Skeletal muscle satellite cell (primary cell): Measurements from ENCODE around the gene SUMO3.
A peak's percentile ranks its signal among the peaks of the same experiment; 100 is the strongest.

ENCODE experiments used
- H3K27me3 ChIP-seq: 2 replicates; pipeline ENCODE4 v1.7.0; 2013; ENCODE audit warnings: low read length; ENCODE audit not compliant: control insufficient read depth, insufficient read depth
- H3K36me3 ChIP-seq: 2 replicates; pipeline ENCODE4 v1.7.0; 2013; ENCODE audit warnings: mild to moderate bottlenecking, control low read depth, low read length; ENCODE audit not compliant: insufficient read depth
- H3K4me1 ChIP-seq: 2 replicates; pipeline ENCODE4 v1.7.0; 2013; ENCODE audit warnings: low read length; ENCODE audit not compliant: control insufficient read depth, insufficient read depth
- H3K4me2 ChIP-seq: 2 replicates; pipeline ENCODE4 v1.7.0; 2013; ENCODE audit warnings: mild to moderate bottlenecking, low read length
- H3K4me3 ChIP-seq: 2 replicates; pipeline ENCODE4 v1.7.0; 2013; ENCODE audit warnings: low read length
- H3K9ac ChIP-seq: 2 replicates; pipeline ENCODE4 v1.7.0; 2013; ENCODE audit warnings: mild to moderate bottlenecking, low read depth, low read length, moderate library complexity
- H3K9me3 ChIP-seq: replicated peaks from 2 replicates; pipeline ENCODE4 v1.7.0; 2013; ENCODE audit warnings: mild to moderate bottlenecking, control low read depth, low read length

SUMO3 gene

DNA sequence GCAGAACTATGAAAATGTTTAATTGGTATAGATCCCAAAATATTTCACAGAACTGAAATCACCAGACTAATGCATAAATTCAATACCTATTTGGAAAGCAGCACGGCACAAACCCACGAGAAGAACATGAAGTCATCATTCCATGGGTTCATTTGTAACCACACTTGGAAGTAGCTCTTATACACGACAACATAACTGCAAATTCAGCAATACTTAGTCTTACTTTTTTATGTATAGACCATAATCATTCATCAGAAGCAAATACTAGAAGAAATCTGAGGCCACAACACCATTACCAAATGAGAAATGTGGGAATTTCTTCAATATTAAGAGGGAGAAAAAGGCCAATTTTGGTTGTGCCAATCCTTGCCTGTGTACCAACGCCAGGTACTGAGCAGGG is 12.0 kb downstream of the SUMO3 start:
- Histone ChIP-seq H3K4me3 (no peak overlapping the region), H3K4me2 (no peak overlapping the region), H3K36me3 (peaks cover 50% of the 10 kb centered on the region), H3K4me1 (peaks cover 6% of the 10 kb centered on the region), H3K27me3 (no peaks in the 10 kb centered on the region), H3K9ac (no peak overlapping the region), H3K9me3 (no peaks in the 10 kb centered on the region)

DNA sequence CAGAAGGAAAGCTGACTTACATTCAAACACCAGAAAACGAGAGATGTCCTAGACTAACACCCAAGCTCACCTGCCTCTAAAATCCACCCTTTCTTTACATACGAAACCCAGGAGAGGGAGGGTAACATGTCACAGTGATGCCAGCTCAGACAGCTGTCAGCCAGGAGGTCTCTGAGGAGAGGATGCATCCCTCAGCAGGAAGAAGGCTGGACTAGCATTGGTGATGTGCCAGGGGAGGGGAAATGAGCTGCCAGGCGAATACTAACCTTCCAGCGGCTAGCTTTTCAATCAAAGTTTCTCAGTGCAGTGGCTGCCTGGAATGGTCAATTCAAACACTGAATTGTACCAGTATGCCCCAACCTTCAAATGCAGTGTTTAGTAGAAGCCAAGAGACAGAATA is 12.6 kb downstream of the SUMO3 start:
- Histone ChIP-seq H3K36me3 (peaks cover 46% of the 10 kb centered on the region), H3K27me3 (no peaks in the 10 kb centered on the region), H3K9me3 (no peaks in the 10 kb centered on the region), H3K9ac (no peak overlapping the region), H3K4me2 (no peak overlapping the region), H3K4me1 (peaks cover 12% of the 10 kb centered on the region), H3K4me3 (no peak overlapping the region)

DNA sequence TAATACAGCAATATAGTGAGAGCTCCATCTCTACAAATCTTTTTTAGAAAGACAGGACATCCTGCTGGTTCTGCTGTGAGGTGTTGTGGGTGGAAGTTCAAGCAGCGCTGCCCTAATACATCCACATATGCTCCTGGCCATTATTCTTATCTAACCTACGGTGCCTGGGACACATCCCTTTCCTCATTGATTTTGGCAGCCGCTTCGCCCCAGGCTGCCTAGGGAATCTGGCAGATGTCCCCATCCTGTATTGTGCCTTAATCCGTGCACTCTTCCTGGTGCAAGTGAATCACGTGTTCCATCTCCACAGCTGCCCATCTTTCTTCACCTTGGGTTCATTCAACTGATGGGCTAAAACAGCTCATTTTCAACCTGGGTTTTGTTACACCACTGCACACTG is 13.1 kb downstream of the SUMO3 start:
- H3K4me1 ChIP-seq, result peaks cover 17% of the 10 kb centered on the region
- peaks cover 41% of the 10 kb centered on the region for H3K36me3 ChIP-seq

DNA sequence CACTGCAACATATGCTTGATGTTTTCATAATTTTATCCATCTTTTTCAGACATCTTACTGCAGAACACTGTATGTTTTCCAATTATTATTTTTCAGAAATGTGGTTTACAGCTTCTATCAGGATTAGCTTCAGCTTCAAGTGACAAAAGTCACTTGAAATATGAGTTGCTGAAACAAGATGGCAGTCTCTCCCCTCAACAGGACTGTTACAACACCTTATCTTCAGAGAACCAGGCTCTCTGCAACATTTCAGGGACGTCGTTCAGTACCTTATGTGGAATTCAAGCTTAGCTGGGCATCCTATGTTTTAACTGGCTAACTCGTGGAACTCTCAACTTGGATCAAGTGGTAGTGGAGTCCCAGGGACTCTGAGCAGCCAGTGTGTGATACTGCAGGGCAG is 14.2 kb downstream of the SUMO3 start:
- no peaks in the 10 kb centered on the region for H3K27me3 ChIP-seq
- no peak overlapping the region for H3K4me2 ChIP-seq
- no peak overlapping the region for H3K9ac ChIP-seq
- H3K4me1 ChIP-seq, result peaks cover 19% of the 10 kb centered on the region
- H3K36me3 ChIP-seq, result peaks cover 44% of the 10 kb centered on the region
- H3K4me3 ChIP-seq, result no peak overlapping the region
- no peaks in the 10 kb centered on the region for H3K9me3 ChIP-seq

More for the DNA sequence above, 13.1 kb downstream of the SUMO3 start:
- H3K4me2 ChIP-seq, result no peak overlapping the region
- H3K4me3 ChIP-seq, result no peak overlapping the region
- H3K9ac ChIP-seq, result no peak overlapping the region
- no peaks in the 10 kb centered on the region for H3K27me3 ChIP-seq
- H3K9me3 ChIP-seq, result no peaks in the 10 kb centered on the region

DNA sequence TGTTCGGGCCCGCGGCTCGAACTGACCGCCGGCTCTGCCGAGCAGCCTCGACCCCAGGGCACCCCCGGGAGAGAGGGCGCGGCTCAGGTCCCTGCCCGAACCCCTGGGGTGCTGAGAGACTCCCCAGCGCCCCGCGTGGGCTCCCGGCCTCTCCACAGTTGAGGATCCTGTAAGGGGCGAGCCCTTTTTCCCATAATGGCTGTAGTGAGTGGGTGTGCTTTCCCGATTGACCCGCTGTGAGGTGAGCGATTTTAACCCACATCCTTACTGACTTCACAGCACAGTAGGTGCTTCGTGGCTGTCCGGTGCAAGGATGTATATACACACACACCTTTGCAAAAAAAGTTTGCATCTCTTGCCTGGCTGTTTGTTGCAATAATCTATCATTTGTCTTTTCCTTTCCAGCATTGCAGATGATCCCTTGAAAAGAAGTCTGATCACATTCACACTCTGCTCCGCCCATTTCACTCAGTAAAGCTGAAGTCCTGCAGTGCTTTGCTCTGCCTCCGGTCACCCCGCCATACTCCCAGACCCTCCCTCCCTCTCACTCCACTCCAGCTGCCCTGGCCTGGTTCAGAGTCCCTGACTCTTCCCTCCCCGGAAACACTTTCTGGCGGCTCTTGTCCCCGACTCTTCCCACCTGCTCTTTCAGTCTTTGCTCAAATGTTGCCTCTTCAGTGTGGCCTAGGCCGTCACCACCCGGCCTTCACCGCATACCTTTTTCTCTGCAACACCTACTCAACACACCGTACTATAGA is 15.3 kb downstream of the SUMO3 start:
- H3K4me1 ChIP-seq, result peaks cover 19% of the 10 kb centered on the region
- H3K9me3 ChIP-seq, result no peaks in the 10 kb centered on the region
- peaks cover 48% of the 10 kb centered on the region for H3K36me3 ChIP-seq
- peak overlapping the region; percentile 86 for H3K4me3 ChIP-seq
- H3K27me3 ChIP-seq, result no peaks in the 10 kb centered on the region
- H3K4me2 ChIP-seq, result peak overlapping the region; percentile 92
- peak overlapping the region; percentile 91 for H3K9ac ChIP-seq

DNA sequence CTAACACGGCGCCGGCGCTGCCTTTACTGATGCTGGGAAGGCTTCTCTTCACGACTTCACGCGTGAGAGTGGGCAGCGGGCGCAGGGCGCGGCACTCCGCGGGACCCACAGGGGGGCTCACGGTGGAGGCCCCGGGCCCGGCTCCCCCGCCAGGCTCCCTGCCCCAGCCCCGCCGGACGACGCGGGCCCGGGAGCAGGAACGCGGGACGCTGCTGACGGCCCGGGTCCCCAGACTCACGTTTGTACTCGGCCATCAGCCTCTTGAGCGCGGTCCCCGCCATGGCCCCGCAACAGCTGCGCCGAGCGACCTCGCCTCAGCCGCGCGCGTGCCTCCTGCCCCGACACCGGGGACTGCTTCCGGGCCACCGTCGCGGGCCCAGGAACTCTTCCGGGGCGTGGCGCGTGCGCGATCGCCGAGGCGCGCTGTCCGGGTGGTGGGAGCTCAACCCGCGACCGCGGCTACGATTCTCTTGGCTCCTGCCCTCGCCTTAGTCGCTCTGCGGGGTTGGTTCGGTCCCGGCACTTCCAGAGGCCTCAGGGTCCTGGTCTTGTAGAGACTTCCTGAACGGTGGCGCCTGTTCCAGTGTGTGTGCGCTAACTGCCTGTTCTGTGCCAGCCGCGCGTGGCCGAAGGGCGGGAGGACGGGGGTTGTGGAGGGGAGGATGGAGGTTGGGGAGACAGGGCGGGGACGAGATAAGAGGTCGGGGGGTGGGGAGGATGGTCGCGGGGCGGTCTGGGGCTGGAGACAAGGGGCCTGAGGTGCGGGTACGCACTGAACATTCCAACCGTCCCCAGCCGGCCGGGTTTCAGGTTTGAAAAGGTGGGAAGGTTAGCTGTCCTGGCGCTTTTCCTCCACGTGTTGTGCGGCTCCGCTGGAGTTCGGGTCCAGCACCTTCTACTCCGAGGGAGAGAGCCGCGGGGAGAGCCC is 16.1 kb downstream of the SUMO3 start, which contains the start of gene UBE2G2:
TSS of gene UBE2G2 (minus strand) at position 353 of the 928 bp plus-strand sequence. CDS start at position 281, 72 bp downstream.
- Histone ChIP-seq H3K9me3 (no peaks in the 10 kb centered on the region), H3K4me1 (peaks cover 19% of the 10 kb centered on the region), H3K27me3 (no peaks in the 10 kb centered on the region), H3K9ac (peak within 1 kb of the TSS; percentile 91), H3K4me2 (peak within 1 kb of the TSS; percentile 92), H3K36me3 (peaks cover 42% of the 10 kb centered on the region), H3K4me3 (peak within 1 kb of the TSS; percentile 86)

DNA sequence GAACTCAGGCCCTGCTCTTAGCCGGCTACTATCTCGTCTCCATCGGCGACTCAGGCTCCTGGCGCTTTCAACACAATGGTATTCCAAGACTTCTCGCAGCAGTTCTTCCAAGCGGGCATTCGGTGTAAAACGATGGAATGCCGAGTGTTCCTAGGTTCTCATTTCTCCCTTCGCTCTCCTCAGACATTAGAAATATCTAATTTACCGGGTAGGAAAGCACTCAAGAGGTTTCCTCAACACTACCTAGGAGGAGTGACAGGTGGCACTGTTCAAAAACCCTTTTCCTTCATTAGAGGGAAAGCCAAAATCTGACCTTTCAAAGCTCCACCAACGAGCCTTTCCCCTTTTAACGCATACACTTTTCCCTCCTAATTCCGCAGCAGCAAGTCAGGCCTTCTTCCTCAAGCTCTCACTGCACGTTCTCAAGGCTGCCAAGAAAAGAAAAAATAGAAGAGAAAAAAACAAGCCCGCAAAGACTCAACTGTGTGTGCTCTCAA is 16.8 kb downstream of the SUMO3 start:
- Histone ChIP-seq H3K9me3 (no peaks in the 10 kb centered on the region), H3K36me3 (peaks cover 42% of the 10 kb centered on the region), H3K4me3 (peak overlapping the region; percentile 86), H3K4me1 (peaks cover 19% of the 10 kb centered on the region), H3K27me3 (no peaks in the 10 kb centered on the region), H3K4me2 (peak overlapping the region; percentile 92), H3K9ac (peak overlapping the region; percentile 91)

DNA sequence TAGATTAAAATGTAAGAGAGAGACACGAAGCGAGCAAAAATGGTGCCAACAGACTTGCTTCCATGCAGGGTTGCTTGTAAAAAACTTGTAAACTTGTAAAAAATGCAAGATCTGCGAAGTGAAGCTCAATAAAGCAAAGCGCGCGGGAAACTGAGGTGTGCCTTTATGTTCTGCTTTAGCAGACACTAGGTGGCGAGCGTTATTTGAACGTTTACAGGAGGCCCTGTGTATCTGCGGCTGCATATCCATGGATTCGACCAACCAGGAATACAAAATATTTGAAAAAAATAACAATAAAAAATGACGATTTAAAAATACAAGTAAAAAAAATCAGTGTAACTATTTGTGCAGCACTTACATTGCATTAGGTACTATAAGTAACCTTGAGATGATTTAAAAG is 17.8 kb downstream of the SUMO3 start:
- peak overlapping the region; percentile 86 for H3K4me3 ChIP-seq
- H3K36me3 ChIP-seq, result peaks cover 36% of the 10 kb centered on the region
- H3K9me3 ChIP-seq, result no peaks in the 10 kb centered on the region
- H3K4me2 ChIP-seq, result peak overlapping the region; percentile 92
- H3K4me1 ChIP-seq, result peaks cover 19% of the 10 kb centered on the region
- no peaks in the 10 kb centered on the region for H3K27me3 ChIP-seq
- H3K9ac ChIP-seq, result peak overlapping the region; percentile 91

DNA sequence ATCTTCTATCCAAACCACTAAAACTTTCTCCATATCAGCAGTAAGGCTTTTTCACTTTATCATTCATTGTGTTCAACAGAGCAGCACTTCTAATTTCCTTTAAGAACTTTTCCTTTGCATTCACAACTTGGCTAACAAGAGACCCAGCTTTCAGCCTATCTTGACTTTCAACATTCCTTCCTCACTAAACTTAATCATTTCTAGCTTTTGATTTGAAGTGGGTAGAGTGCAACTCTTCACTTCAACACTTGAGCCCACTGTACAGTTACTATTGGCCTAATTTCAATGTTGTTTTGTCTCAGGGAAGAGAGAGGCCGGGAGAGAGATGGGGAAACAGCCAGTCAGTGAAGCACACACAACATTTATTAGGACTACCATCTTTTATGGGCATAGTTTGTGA is 18.2 kb downstream of the SUMO3 start:
- Histone ChIP-seq H3K9ac (no peak overlapping the region), H3K4me1 (peaks cover 19% of the 10 kb centered on the region), H3K4me2 (peak overlapping the region; percentile 92), H3K9me3 (no peaks in the 10 kb centered on the region), H3K4me3 (no peak overlapping the region), H3K27me3 (no peaks in the 10 kb centered on the region), H3K36me3 (peaks cover 31% of the 10 kb centered on the region)

DNA sequence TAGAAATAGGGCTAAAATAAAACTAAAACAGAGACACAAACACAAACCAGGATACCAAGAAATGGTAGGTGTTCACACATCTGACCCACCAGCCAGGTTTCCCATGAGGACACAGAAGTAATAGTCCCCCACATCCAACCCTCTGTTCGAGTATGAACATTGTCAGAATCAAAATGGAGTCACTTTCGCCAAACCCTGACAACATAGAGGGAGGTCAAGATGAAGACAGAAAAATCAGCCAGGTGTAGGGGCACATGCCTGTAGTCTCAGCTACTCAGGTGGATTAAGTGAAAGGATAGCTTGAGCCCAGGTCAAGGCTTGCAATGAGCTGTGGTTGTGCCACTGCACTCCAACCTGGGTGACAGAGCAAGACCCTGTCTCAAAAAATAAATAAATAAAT is 20.1 kb downstream of the SUMO3 start:
- Histone ChIP-seq H3K4me1 (peaks cover 20% of the 10 kb centered on the region), H3K36me3 (peaks cover 24% of the 10 kb centered on the region), H3K4me2 (no peak overlapping the region), H3K9me3 (no peaks in the 10 kb centered on the region), H3K9ac (no peak overlapping the region), H3K27me3 (no peaks in the 10 kb centered on the region), H3K4me3 (no peak overlapping the region)

DNA sequence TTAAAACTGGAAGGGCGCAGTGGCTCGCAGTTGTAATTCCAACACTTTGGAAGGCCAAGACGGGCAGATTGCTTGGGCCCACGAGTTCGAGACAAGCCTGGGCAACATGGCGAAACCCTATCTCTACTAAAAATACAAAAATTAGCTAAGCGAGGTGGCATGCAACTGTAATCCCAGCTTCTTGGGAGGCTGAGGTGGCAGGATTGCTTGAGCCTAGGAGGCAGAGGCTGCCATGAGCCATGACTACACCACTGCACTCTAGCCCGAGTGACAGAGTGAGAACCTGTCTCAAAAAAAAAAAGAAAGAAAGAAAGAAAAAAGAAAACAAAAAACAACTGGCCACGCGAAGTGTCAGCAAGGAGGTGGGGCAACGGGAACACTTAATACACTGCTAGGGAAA is 22.5 kb downstream of the SUMO3 start:
- H3K4me3 ChIP-seq, result no peak overlapping the region
- no peaks in the 10 kb centered on the region for H3K9me3 ChIP-seq
- H3K4me2 ChIP-seq, result no peak overlapping the region
- H3K4me1 ChIP-seq, result peaks cover 12% of the 10 kb centered on the region
- H3K9ac ChIP-seq, result no peak overlapping the region
- peaks cover 31% of the 10 kb centered on the region for H3K36me3 ChIP-seq
- no peaks in the 10 kb centered on the region for H3K27me3 ChIP-seq
